ENCODE data around the gene RUNX2. TPM values are rescaled to one million over a fixed set of nuclear protein-coding genes. Genes with fewer than 3 reads are reported as not detected.

Gene RUNX2
- polyA plus RNA-seq, 1 donor (not counting 4 experiments of a cell fraction or from before 2014, with no cell fraction given) = 1.4 TPM

GRCh38 chr6:45426251-45426650, 98.1 kb downstream of the RUNX2 start:
- FAIRE-seq (no peak), DNase-seq (ENCODE audit: low read depth, low spot score) (no peak)
- Histone ChIP-seq H2AFZ (ENCODE audit: control insufficient read depth, low read length) (no peak overlapping the region), H3K27ac (ENCODE audit: control insufficient read depth, insufficient read depth, low read length) (no peak overlapping the region), H3K79me2 (ENCODE audit: control insufficient read depth, insufficient read depth, low read length) (no peaks in the 10 kb centered on the region), H3K4me2 (ENCODE audit: control insufficient read depth, extremely low read depth, insufficient read depth, low read depth, low read length) (no peak overlapping the region), H3K36me3 (ENCODE audit: control insufficient read depth in 2 of 2, extremely low read depth in 1 of 2, insufficient read depth in 2 of 2, low read length in 2 of 2) (no peaks in the 10 kb centered on the region), H3K4me1 (ENCODE audit: control insufficient read depth, extremely low read depth, insufficient read depth, low read length) (peaks cover 4% of the 10 kb centered on the region), H3K9ac (ENCODE audit: control insufficient read depth, extremely low read depth, insufficient read depth, low read length) (no peak overlapping the region), H3K4me3 (ENCODE audit: control insufficient read depth in 2 of 3, extremely low read depth in 1 of 3, insufficient read depth in 2 of 3, low read depth in 1 of 3, low read length in 3 of 3) (no peak overlapping the region), H3K9me1 (ENCODE audit: control insufficient read depth, extremely low read depth, insufficient read depth, low read length) (no peaks in the 10 kb centered on the region), H3K27me3 (ENCODE audit: control insufficient read depth, extremely low read depth, insufficient read depth, low read length) (no peaks in the 10 kb centered on the region), H3K9me3 (ENCODE audit: control insufficient read depth, low read depth, low read length) (no peaks in the 10 kb centered on the region), H4K20me1 (ENCODE audit: control insufficient read depth, extremely low read depth, insufficient read depth, low read length) (no peaks in the 10 kb centered on the region)
- dilution Hi-C loops (cut with MboI; ENCODE audit: extremely low pct_ligation_motif_present, low sequenced_read_pairs) = no loop called here
- TF ChIP-seq CTCF (optimal IDR thresholded peaks at IDR 0.05 in 1 of 3, IDR thresholded peaks at IDR 0.05 in 1 of 3, conservative IDR thresholded peaks at IDR 0.05 in 1 of 3; ENCODE audit: extremely low read depth in 1 of 3, insufficient read depth in 2 of 3, low read length in 3 of 3) (no peak), EZH2 (IDR thresholded peaks at IDR 0.05; ENCODE audit: low read length) (no peak)

- H3K4me2 ChIP-seq (ENCODE audit: control insufficient read depth, extremely low read depth, insufficient read depth, low read depth, low read length) = no peak overlapping the region
- no peak for FAIRE-seq
- no peaks in the 10 kb centered on the region for H3K27me3 ChIP-seq (ENCODE audit: control insufficient read depth, extremely low read depth, insufficient read depth, low read length)
- no peaks in the 10 kb centered on the region for H3K36me3 ChIP-seq (ENCODE audit: control insufficient read depth in 2 of 2, extremely low read depth in 1 of 2, insufficient read depth in 2 of 2, low read length in 2 of 2)
- H3K4me1 ChIP-seq (ENCODE audit: control insufficient read depth, extremely low read depth, insufficient read depth, low read length) = peaks cover 6% of the 10 kb centered on the region
- DNase-seq (ENCODE audit: low read depth, low spot score) = no peak
- H3K27ac ChIP-seq (ENCODE audit: control insufficient read depth, insufficient read depth, low read length) = no peak overlapping the region
- no peaks in the 10 kb centered on the region for H3K9me3 ChIP-seq (ENCODE audit: control insufficient read depth, low read depth, low read length)
- no peaks in the 10 kb centered on the region for H3K79me2 ChIP-seq (ENCODE audit: control insufficient read depth, insufficient read depth, low read length)
- TF ChIP-seq EZH2 (IDR thresholded peaks at IDR 0.05; ENCODE audit: low read length) (no peak), CTCF (optimal IDR thresholded peaks at IDR 0.05 in 1 of 3, IDR thresholded peaks at IDR 0.05 in 1 of 3, conservative IDR thresholded peaks at IDR 0.05 in 1 of 3; ENCODE audit: extremely low read depth in 1 of 3, insufficient read depth in 2 of 3, low read length in 3 of 3) (no peak)
- dilution Hi-C loops (cut with MboI; ENCODE audit: extremely low pct_ligation_motif_present, low sequenced_read_pairs) = no loop called here
- H3K9ac ChIP-seq (ENCODE audit: control insufficient read depth, extremely low read depth, insufficient read depth, low read length) = no peak overlapping the region
- no peaks in the 10 kb centered on the region for H4K20me1 ChIP-seq (ENCODE audit: control insufficient read depth, extremely low read depth, insufficient read depth, low read length)
- H3K9me1 ChIP-seq (ENCODE audit: control insufficient read depth, extremely low read depth, insufficient read depth, low read length) = no peaks in the 10 kb centered on the region
- H3K4me3 ChIP-seq (ENCODE audit: control insufficient read depth in 2 of 3, extremely low read depth in 1 of 3, insufficient read depth in 2 of 3, low read depth in 1 of 3, low read length in 3 of 3) = no peak overlapping the region
- H2AFZ ChIP-seq (ENCODE audit: control insufficient read depth, low read length) = no peak overlapping the region
Observed at GRCh38 chr6:45427726-45428125, 99.6 kb downstream of the RUNX2 start.
